ENCODE measurements around the gene ZNF624.
"Not testable (repeated sequence)": the region's sequence is repeated elsewhere in the genome, so short reads cannot be mapped to it uniquely, and the experiment has no call there.

Gene ZNF624

GRCh38 chr17:16653367-16654041, at the start of gene ZNF624:
TSS of gene ZNF624 (minus strand) at chr17:16653850.
- DNase-seq: peak; percentile 94

GRCh38 chr17:16697603-16698002, 44.0 kb upstream of the ZNF624 start:
- not testable (repeated sequence) for DNase-seq

GRCh38 chr17:16690447-16690846, 36.8 kb upstream of the ZNF624 start:
- DNase-seq: not testable (repeated sequence)

- DNase-seq: not testable (repeated sequence)
Measured at GRCh38 chr17:16689731-16690281, 36.2 kb upstream of the ZNF624 start, which contains the start of gene CCDC144A. TSS of gene CCDC144A (plus strand) at chr17:16690241. CDS start at chr17:16690401, 160 bp downstream.

GRCh38 chr17:16687151-16687550, 33.5 kb upstream of the ZNF624 start:
- not testable (repeated sequence) for DNase-seq

- DNase-seq: not testable (repeated sequence)
Measured at GRCh38 chr17:16686019-16686418, 32.4 kb upstream of the ZNF624 start.

GRCh38 chr17:16683290-16684138, 29.9 kb upstream of the ZNF624 start:
- DNase-seq: not testable (repeated sequence)

- DNase-seq: no peak
Measured at GRCh38 chr17:16676676-16677268, 23.1 kb upstream of the ZNF624 start.

- DNase-seq: peak; percentile 56
Measured at GRCh38 chr17:16666907-16667636, 13.4 kb upstream of the ZNF624 start.

GRCh38 chr17:16666553-16666906, 12.9 kb upstream of the ZNF624 start:
- not testable (repeated sequence) for DNase-seq

GRCh38 chr17:16662936-16663335, 9.3 kb upstream of the ZNF624 start:
- no peak for DNase-seq

GRCh38 chr17:16661217-16661616, 7.6 kb upstream of the ZNF624 start:
- DNase-seq: no peak

- no peak for DNase-seq
Measured at GRCh38 chr17:16652847-16653366, 743 bp downstream of the ZNF624 start.

- no peak for DNase-seq
Measured at GRCh38 chr17:16652252-16652651, 1.4 kb downstream of the ZNF624 start.

- no peak for DNase-seq
Measured at GRCh38 chr17:16649585-16649984, 4.1 kb downstream of the ZNF624 start.

- DNase-seq: no peak
Measured at GRCh38 chr17:16639438-16639837, 14.2 kb downstream of the ZNF624 start.

- no peak for DNase-seq
Measured at GRCh38 chr17:16623282-16623681, 30.4 kb downstream of the ZNF624 start.

- no peak for DNase-seq
Measured at GRCh38 chr17:16622540-16623277, 30.9 kb downstream of the ZNF624 start.

- DNase-seq: no peak
Measured at GRCh38 chr17:16617481-16618060, 36.1 kb downstream of the ZNF624 start.

GRCh38 chr17:16599537-16599936, 54.1 kb downstream of the ZNF624 start:
- DNase-seq: no peak
